ENCODE data around the gene DNAJB11. TPM values are rescaled to one million over a fixed set of nuclear protein-coding genes. Genes with fewer than 3 reads are reported as not detected.

The DNAJB11 gene
- total RNA-seq, 1 experiment from 2014 or later = 103 TPM

GRCh38 chr3:186523434-186523833 lies 47.1 kb upstream of the DNAJB11 start:
- POLR2A ChIA-PET (ENCODE audit: low non-redundant PET) = interaction anchor here (0.6 kb wide), 1 partner anchor 16 kb away, joined by 3 read pairs; no protein-coding TSS in a partner anchor
- no peaks in the 10 kb centered on the region for H3K36me3 ChIP-seq (ENCODE audit: insufficient read depth, low read length, poor library complexity, severe bottlenecking)
- no peak overlapping the region for H3K27ac ChIP-seq (ENCODE audit: low read depth, low read length, poor library complexity, severe bottlenecking)
- TF ChIP-seq CTCF (conservative IDR thresholded peaks at IDR 0.05; ENCODE audit: low read depth, low read length) = no peak
- no peak for TF ChIP-seq EZH2 (IDR thresholded peaks at IDR 0.05; ENCODE audit: borderline replicate concordance, low read depth, low read length, poor library complexity, severe bottlenecking)
- BruUV-seq (replicated peaks) = no TSS peak
- no peaks in the 10 kb centered on the region for H3K27me3 ChIP-seq (replicated peaks; ENCODE audit: insufficient read depth, low read depth, low read length, poor library complexity)
- CTCF ChIA-PET = no interaction called here
- no peaks in the 10 kb centered on the region for H3K9me3 ChIP-seq (ENCODE audit: low read depth, low read length, poor library complexity, severe bottlenecking)
- no peak overlapping the region for H3K4me3 ChIP-seq (ENCODE audit: low read depth, low read length, poor library complexity, severe bottlenecking)
- intact Hi-C loops (cut with micrococcal nuclease; ENCODE audit: unreplicated experiment) = no loop called here
- peaks cover 15% of the 10 kb centered on the region for H3K4me1 ChIP-seq (ENCODE audit: insufficient read depth, low read length, poor library complexity, severe bottlenecking)
- no peak for DNase-seq (ENCODE audit: low spot score)

GRCh38 chr3:186524616-186525015 lies 45.9 kb upstream of the DNAJB11 start:
- no peak for TF ChIP-seq CTCF (conservative IDR thresholded peaks at IDR 0.05; ENCODE audit: low read depth, low read length)
- TF ChIP-seq EZH2 (IDR thresholded peaks at IDR 0.05; ENCODE audit: borderline replicate concordance, low read depth, low read length, poor library complexity, severe bottlenecking) = no peak
- no TSS peak for BruUV-seq (replicated peaks)
- intact Hi-C loops (cut with micrococcal nuclease; ENCODE audit: unreplicated experiment) = no loop called here
- no peak for DNase-seq (ENCODE audit: low spot score)
- Histone ChIP-seq H3K27ac (ENCODE audit: low read depth, low read length, poor library complexity, severe bottlenecking) (no peak overlapping the region), H3K4me3 (ENCODE audit: low read depth, low read length, poor library complexity, severe bottlenecking) (no peak overlapping the region), H3K27me3 (replicated peaks; ENCODE audit: insufficient read depth, low read depth, low read length, poor library complexity) (no peaks in the 10 kb centered on the region), H3K4me1 (ENCODE audit: insufficient read depth, low read length, poor library complexity, severe bottlenecking) (peaks cover 15% of the 10 kb centered on the region), H3K9me3 (ENCODE audit: low read depth, low read length, poor library complexity, severe bottlenecking) (no peaks in the 10 kb centered on the region), H3K36me3 (ENCODE audit: insufficient read depth, low read length, poor library complexity, severe bottlenecking) (no peaks in the 10 kb centered on the region)
- ChIA-PET POLR2A (ENCODE audit: low non-redundant PET) (no interaction called here), CTCF (no interaction called here)

GRCh38 chr3:186525369-186526255 lies 44.9 kb upstream of the DNAJB11 start:
- no peak for TF ChIP-seq CTCF (conservative IDR thresholded peaks at IDR 0.05; ENCODE audit: low read depth, low read length)
- TF ChIP-seq EZH2 (IDR thresholded peaks at IDR 0.05; ENCODE audit: borderline replicate concordance, low read depth, low read length, poor library complexity, severe bottlenecking) = no peak
- H3K9me3 ChIP-seq (ENCODE audit: low read depth, low read length, poor library complexity, severe bottlenecking) = no peaks in the 10 kb centered on the region
- no peak overlapping the region for H3K4me3 ChIP-seq (ENCODE audit: low read depth, low read length, poor library complexity, severe bottlenecking)
- H3K4me1 ChIP-seq (ENCODE audit: insufficient read depth, low read length, poor library complexity, severe bottlenecking) = peaks cover 23% of the 10 kb centered on the region
- no TSS peak for BruUV-seq (replicated peaks)
- ChIA-PET CTCF (no interaction called here), POLR2A (ENCODE audit: low non-redundant PET) (no interaction called here)
- no peak overlapping the region for H3K27ac ChIP-seq (ENCODE audit: low read depth, low read length, poor library complexity, severe bottlenecking)
- no peaks in the 10 kb centered on the region for H3K27me3 ChIP-seq (replicated peaks; ENCODE audit: insufficient read depth, low read depth, low read length, poor library complexity)
- peak; percentile 42 for DNase-seq (ENCODE audit: low spot score)
- no peaks in the 10 kb centered on the region for H3K36me3 ChIP-seq (ENCODE audit: insufficient read depth, low read length, poor library complexity, severe bottlenecking)
- intact Hi-C loops (cut with micrococcal nuclease; ENCODE audit: unreplicated experiment) = no loop called here
